Lung (tissue), 12 donors: Measurements from ENCODE around the gene MAP3K14. TPM values are rescaled to one million over a fixed set of nuclear protein-coding genes. Genes with fewer than 3 reads are reported as not detected.

Experiments
- ATAC-seq: fragments of 200-7000 bp; cut with Tn5 transposase; one replicate; pipeline ENCODE4 v1.9.1; 2020; ENCODE audit warnings: moderate number of reproducible peaks; ENCODE audit not compliant: insufficient read depth, low FRiP score
- DNase-seq, 3 donors: peaks; one replicate each; pipeline ENCODE4 v3.0.0-alpha.2; 2013 to 2017
- H3K27ac ChIP-seq, 2 donors: one replicate each; pipeline ENCODE4 v1.5.1; 2013; ENCODE audit warnings: mild to moderate bottlenecking in 2 of 2, moderate library complexity in 2 of 2, control low read depth in 1 of 2, inconsistent platforms in 1 of 2, low read depth in 1 of 2, low read length in 1 of 2
- H3K27me3 ChIP-seq, 3 donors: one replicate each; pipeline ENCODE4 v1.5.1; 2013; ENCODE audit warnings: low read length in 2 of 3; ENCODE audit not compliant: control insufficient read depth in 3 of 3, insufficient read depth in 3 of 3
- H3K36me3 ChIP-seq, 4 donors: one replicate each; pipeline ENCODE4 v1.5.1; 2013; ENCODE audit warnings: low read length in 4 of 4, mild to moderate bottlenecking in 1 of 4, moderate library complexity in 1 of 4; ENCODE audit not compliant: control insufficient read depth in 4 of 4, insufficient read depth in 4 of 4
- H3K4me1 ChIP-seq, 5 donors: one replicate each; pipeline ENCODE4 v1.5.1; 2013; ENCODE audit warnings: low read length in 5 of 5, mild to moderate bottlenecking in 2 of 5, moderate library complexity in 1 of 5; ENCODE audit not compliant: control insufficient read depth in 5 of 5, insufficient read depth in 5 of 5
- H3K4me3 ChIP-seq: one replicate; pipeline ENCODE4 v1.5.1; 2013; ENCODE audit warnings: mild to moderate bottlenecking, control low read depth, moderate library complexity
- H3K9ac ChIP-seq, 2 donors: one replicate each; pipeline ENCODE4 v1.5.1; 2013; ENCODE audit warnings: low read length in 2 of 2, control low read depth in 1 of 2; ENCODE audit not compliant: insufficient read depth in 1 of 2
- H3K9me3 ChIP-seq, 4 donors: one replicate each; pipeline ENCODE4 v1.5.1; 2013; ENCODE audit warnings: low read length in 3 of 4, mild to moderate bottlenecking in 1 of 4, moderate library complexity in 1 of 4; ENCODE audit not compliant: control insufficient read depth in 4 of 4, insufficient read depth in 3 of 4
- WGBS, 2 donors: extraction: QIAGEN DNeasy Blood & Tissue Kit; methylation state at CpG; one replicate each; pipeline ENCODE4 v1.1.7; 2013; 5-methylcytosine and 5-hydroxymethylcytosine counted together
- polyA plus RNA-seq, 2 donors: library from polyadenylated mRNA; stranded (reverse); fragments of 200-250 nt; gene quantifications; one replicate each; pipeline ENCODE4 v1.2.1, GENCODE V29; 2013
- total RNA-seq, 2 donors: library from RNA; depleted of rRNA in 1 of 2; stranded (reverse); fragments of >200 nt in 1 of 2; gene quantifications; one replicate each; pipeline ENCODE4 v1.2.1, GENCODE V29; 2014 to 2021
- TF ChIP-seq, protein P1 (sequence below): IDR thresholded peaks from 2 replicates; pipeline ENCODE4 v1.5.1; 2012; ENCODE audit warnings: mild to moderate bottlenecking; ENCODE audit errors: control extremely low read depth, extremely low read depth
- donor health status: control.
- donor health status: control.
- donor health status: Bipolar disorder and iron deficiency.
- donor health status: healthy.
- donor health status: DM: yes; HTN: yes; CAD: no.

The MAP3K14 gene
- total and polyA plus RNA-seq, 4 donors = 5.9 to 13.5 (median 7.8) TPM

DNA sequence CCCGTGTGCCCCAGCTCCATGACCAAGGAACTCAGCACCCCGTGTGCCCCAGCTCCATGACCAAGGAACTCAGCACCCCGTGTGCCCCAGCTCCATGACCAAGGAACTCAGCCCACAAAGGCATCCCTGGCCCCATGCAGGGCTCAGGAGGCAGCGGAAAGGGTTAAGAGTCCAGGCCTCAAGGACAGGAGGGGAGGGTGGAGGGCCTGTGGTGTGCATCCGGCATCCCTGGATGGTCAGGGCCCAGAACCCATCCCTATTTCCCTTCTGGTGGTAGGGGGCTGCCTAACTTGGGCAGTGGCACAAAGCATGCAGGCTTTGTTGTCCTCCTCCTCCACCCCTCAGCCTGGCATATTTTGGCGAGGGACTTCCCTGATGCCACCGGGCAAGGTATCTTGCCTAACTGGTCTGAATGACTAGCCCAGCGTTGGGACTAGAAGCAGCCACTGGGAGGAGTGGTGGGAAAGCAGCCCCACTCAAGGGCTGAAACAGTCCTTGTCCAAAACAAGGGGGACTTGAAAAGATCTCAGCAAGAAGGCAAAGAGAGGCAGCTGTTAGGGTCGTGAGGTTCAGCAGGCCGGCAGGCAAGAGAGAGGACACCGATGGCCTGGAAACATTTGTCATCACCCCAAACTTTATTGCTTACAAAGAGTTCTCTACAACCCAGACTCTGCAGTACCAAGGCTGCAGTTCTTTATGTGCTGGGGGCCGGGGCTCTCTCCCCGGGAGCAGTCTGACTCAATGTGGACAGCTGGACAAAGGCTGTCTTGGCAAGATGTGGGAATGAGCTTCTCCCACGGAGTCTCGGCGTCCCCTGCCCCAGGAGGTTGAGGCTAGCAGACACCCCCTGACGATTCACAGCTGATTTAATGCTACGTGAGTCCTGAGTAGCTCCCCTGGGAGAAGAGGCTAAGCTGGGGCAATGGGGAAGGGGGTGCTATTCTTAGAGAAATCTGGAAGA is 54.0 kb downstream of the MAP3K14 start:
- WGBS, 2 donors = 61 to 69% methylated on average over 18 of the region's 18 CpGs
- peaks cover 0 to 22% (median 10%) of the 10 kb centered on the region in 5 donors for H3K4me1 ChIP-seq
- peak; percentile 43 to 65 (median 55) for DNase-seq
- H3K9me3 ChIP-seq = no peaks in the 10 kb centered on the region
- peaks cover 7 to 40% (median 23%) of the 10 kb centered on the region in 4 donors for H3K36me3 ChIP-seq
- H3K9ac ChIP-seq = peak overlapping the region in 1 of 2 donors; percentile 23
- H3K4me3 ChIP-seq = no peak overlapping the region
- no peak overlapping the region for H3K27ac ChIP-seq
- TF ChIP-seq, protein P1, sequence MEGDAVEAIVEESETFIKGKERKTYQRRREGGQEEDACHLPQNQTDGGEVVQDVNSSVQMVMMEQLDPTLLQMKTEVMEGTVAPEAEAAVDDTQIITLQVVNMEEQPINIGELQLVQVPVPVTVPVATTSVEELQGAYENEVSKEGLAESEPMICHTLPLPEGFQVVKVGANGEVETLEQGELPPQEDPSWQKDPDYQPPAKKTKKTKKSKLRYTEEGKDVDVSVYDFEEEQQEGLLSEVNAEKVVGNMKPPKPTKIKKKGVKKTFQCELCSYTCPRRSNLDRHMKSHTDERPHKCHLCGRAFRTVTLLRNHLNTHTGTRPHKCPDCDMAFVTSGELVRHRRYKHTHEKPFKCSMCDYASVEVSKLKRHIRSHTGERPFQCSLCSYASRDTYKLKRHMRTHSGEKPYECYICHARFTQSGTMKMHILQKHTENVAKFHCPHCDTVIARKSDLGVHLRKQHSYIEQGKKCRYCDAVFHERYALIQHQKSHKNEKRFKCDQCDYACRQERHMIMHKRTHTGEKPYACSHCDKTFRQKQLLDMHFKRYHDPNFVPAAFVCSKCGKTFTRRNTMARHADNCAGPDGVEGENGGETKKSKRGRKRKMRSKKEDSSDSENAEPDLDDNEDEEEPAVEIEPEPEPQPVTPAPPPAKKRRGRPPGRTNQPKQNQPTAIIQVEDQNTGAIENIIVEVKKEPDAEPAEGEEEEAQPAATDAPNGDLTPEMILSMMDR = no peak
- no peak for ATAC-seq
- no peaks in the 10 kb centered on the region for H3K27me3 ChIP-seq

DNA sequence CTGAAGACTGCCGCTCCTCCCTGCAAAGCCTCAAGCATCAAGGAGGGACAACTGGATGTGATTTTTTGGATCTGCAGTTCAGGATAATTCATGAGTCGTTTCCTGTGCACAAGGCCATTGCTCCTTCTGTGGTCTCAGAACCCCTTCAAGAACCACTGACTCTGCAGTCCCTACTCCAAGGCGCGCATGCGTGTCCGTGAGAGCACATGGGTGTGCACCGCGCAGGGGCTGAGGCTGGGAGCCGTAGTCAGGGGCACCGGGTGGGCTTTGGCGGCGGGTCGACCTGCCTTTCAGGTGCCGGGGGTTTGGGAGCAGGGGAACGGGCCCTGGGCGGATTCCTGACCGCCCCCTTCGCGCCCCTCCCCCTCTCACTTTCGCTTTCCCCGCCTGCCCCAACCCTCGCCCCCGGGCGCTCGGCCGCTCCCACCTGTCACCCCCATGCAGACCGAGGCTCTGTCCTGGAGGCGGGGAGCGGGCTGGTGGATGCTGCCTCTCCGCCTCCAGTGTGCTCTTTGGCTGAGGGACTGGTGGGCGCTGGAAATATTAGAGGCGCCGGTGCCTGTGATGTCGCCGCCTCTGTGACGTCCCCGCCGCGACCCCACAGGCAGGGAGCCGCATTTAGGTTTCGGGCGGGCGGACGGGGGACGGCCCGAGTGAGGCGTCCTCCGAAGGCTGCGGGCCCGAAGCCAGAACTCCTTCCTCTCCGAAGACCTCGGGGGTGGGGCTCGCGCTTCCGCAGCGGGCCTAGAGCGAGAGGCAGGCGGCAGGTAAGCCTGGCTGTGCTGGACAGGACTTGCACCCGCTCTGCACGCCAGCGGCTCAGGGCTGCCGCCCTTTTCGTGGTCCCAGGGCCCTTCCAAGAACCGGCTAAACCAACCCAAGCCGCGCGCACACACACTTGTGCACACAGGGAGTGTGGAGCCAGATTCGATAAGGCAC is 55.0 kb downstream of the MAP3K14 start, which contains the start of gene SPATA32:
TSS of gene SPATA32 (minus strand) at position 518 of the 939 bp plus-strand sequence. CDS start at position 440, 78 bp downstream.
- 3 to 4% methylated on average over 61 to 68 of the region's 68 CpGs for WGBS, 2 donors
- TF ChIP-seq, protein P1 = no peak
- Histone ChIP-seq H3K27ac (peak within 1 kb of the TSS in 1 of 2 donors; percentile 71), H3K9me3 (no peaks in the 10 kb centered on the region), H3K4me3 (peak within 1 kb of the TSS; percentile 72), H3K36me3 (peaks cover under 1 to 30% (median 19%) of the 10 kb centered on the region in 4 donors), H3K4me1 (peaks cover 0 to 22% (median 10%) of the 10 kb centered on the region in 5 donors), H3K9ac (peak within 1 kb of the TSS; percentile 16 to 23), H3K27me3 (peaks cover 0 to 3% (median 0%) of the 10 kb centered on the region in 3 donors)
- peak; percentile 57 for ATAC-seq
- peak; percentile 71 to 73 (median 72) for DNase-seq

DNA sequence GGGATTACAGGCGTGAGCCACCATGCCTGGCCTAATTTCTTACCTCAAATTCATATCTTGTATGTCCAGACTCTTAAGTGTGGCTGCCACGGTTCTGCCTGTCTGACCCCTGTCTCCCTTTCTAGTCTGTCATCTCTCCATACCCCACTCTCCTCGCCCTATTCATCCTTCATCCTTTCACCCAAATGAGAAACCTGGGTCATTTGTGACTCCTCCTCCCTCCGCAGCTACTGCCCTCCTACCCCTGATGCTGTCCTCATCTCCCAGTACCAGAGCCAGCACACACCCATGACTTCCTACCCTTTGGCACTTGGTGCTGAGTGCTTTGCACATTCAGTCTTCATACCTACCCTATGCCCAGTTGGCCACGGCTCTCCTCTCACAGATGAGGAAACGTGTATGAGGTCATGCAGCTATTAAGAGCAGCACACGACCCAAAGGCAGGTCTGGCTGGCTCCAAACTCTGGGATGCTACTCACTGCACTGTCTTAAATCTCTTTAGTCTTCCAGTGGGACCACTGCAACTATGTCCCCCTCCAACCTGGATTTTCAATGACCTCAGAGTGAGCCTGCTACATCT is 56.5 kb downstream of the MAP3K14 start:
- Histone ChIP-seq H3K9me3 (no peaks in the 10 kb centered on the region), H3K27me3 (peaks cover 0 to 3% (median 0%) of the 10 kb centered on the region in 3 donors), H3K4me1 (peaks cover 0 to 22% (median 10%) of the 10 kb centered on the region in 5 donors), H3K4me3 (no peak overlapping the region), H3K27ac (no peak overlapping the region), H3K9ac (no peak overlapping the region), H3K36me3 (peaks cover 0 to 19% (median 11%) of the 10 kb centered on the region in 4 donors)
- WGBS, 2 donors = 83 to 88% methylated on average over 7 of the region's 7 CpGs
- TF ChIP-seq, protein P1 = no peak
- ATAC-seq (no peak), DNase-seq (no peak)
